Astrocyte (in vitro differentiated cells and primary cell): ENCODE results near the gene NR5A2.

Experiments used
- EZH2 ChIP-seq: IDR thresholded peaks from 2 replicates; pipeline ENCODE4 v1.6.1; 2012; ENCODE audit warnings: mild to moderate bottlenecking, low read length, inconsistent platforms; ENCODE audit not compliant: insufficient read depth
- TF ChIP-seq, protein P1 (sequence below): IDR thresholded peaks from 2 replicates; pipeline ENCODE4 v1.5.1; 2011; ENCODE audit warnings: low read depth, mild to moderate bottlenecking, inconsistent platforms, low read length, moderate library complexity; ENCODE audit not compliant: insufficient read depth

- TF ChIP-seq, protein P1, sequence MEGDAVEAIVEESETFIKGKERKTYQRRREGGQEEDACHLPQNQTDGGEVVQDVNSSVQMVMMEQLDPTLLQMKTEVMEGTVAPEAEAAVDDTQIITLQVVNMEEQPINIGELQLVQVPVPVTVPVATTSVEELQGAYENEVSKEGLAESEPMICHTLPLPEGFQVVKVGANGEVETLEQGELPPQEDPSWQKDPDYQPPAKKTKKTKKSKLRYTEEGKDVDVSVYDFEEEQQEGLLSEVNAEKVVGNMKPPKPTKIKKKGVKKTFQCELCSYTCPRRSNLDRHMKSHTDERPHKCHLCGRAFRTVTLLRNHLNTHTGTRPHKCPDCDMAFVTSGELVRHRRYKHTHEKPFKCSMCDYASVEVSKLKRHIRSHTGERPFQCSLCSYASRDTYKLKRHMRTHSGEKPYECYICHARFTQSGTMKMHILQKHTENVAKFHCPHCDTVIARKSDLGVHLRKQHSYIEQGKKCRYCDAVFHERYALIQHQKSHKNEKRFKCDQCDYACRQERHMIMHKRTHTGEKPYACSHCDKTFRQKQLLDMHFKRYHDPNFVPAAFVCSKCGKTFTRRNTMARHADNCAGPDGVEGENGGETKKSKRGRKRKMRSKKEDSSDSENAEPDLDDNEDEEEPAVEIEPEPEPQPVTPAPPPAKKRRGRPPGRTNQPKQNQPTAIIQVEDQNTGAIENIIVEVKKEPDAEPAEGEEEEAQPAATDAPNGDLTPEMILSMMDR: no peak
- TF ChIP-seq EZH2: no peak
Observed at GRCh38 chr1:200136384-200136783, 108.9 kb downstream of the NR5A2 start.
